HG03558 (cell line): ENCODE data around the gene ATP6V0C.

Experiments
- ATAC-seq: cut with Tn5 transposase; IDR thresholded peaks from one replicate; pipeline ENCODE4 v1.9.1; 2021; ENCODE audit warnings: moderate number of reproducible peaks; ENCODE audit not compliant: unreplicated experiment; ENCODE audit errors: extremely low read depth

ATP6V0C gene

GRCh38 chr16:2487903-2488531, 25.7 kb upstream of the ATP6V0C start:
- no peak for ATAC-seq

DNA sequence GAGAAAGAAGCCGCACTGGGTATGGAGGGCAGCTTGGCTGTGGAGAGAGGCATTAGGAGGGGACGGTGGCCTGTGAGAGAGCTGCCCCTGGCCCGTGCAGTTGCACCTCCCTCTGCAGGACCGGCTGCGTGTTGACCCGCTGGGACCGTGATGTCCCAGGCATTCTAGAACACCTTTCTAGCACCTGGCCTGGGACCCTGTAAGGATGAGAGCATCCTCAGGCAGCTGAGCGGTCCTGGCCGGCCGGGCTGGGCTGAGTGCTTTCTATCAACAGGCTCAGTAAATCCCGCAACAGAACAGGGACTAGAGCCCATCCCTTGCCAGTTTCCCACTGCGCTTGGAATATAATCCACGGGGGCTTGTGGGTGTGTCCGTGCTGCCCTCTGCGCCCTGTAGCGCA, 24.2 kb upstream of the ATP6V0C start:
- ATAC-seq = no peak

- no peak for ATAC-seq
Observed at GRCh38 chr16:2490190-2491105, 23.3 kb upstream of the ATP6V0C start.

- no peak for ATAC-seq
Observed at GRCh38 chr16:2492292-2492691, 21.5 kb upstream of the ATP6V0C start.

- ATAC-seq = no peak
Observed at GRCh38 chr16:2493605-2494004, 20.1 kb upstream of the ATP6V0C start.

- no peak for ATAC-seq
Observed at GRCh38 chr16:2494616-2495015, 19.1 kb upstream of the ATP6V0C start.

DNA sequence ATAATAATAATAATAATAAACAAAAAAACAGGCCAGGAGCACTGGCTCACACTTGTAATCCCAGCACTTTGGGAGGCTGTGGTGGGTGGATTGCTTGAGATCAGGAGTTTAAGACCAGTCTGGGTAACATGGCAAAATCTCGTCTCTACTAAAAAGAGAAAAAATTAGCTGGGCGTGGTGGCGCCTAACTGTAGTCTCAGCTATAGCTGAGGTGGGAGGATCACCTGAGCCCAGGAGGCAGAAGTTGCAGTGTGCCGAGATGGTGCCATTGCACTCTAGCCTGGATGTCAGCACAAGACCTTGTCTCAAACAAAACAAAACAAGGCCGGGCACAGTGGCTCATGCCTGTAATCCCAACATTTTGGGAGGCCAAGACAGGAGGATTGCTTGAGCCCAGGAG, 18.7 kb upstream of the ATP6V0C start:
- no peak for ATAC-seq

DNA sequence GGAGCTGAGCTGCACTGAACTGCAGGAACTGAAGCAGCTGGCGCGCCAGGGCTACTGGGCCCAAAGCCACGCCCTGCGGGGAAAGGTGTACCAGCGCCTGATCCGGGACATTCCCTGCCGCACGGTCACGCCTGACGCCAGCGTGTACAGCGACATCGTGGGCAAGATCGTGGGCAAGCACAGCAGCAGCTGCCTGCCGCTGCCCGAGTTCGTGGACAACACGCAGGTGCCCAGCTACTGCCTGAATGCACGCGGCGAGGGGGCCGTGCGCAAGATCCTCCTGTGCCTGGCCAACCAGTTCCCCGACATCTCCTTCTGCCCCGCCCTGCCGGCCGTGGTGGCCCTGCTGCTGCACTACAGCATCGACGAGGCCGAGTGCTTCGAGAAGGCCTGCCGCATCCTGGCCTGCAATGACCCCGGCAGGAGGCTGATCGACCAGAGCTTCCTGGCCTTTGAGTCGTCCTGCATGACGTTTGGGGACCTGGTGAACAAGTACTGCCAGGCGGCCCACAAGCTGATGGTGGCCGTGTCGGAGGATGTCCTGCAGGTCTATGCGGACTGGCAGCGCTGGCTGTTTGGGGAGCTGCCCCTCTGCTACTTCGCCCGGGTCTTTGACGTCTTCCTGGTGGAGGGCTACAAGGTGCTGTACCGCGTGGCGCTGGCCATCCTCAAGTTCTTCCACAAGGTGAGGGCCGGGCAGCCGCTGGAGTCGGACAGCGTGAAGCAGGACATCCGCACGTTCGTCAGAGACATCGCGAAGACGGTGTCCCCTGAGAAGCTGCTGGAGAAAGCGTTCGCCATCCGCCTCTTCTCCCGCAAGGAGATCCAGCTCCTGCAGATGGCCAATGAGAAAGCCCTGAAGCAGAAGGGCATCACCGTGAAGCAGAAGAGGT, 17.3 kb upstream of the ATP6V0C start:
- ATAC-seq = no peak

DNA sequence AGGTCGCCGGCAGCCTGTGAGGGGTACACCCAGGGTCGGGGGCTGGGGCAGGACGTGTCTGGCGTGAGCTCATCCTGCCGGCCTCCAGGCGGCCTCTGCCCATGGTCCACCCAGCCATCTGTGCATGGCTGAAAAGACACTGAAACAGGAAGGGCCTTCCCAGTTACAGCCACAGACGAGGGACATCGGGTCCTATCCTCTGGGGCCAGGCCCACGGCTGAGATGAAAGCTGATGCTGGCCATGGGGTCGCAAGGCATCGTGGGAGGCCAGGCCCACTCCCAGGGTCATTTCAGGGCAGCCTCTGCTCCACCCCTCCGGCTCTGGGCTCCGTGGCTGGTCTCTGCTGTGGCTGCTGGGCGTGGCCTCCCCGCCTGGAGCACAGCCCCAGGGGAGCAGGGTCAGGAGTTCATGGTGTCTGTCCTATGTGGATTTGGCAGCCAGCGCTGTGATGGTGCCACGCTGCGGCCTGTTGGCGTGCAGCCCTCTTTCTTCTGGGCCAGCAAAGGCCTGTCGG, 16.6 kb upstream of the ATP6V0C start:
- no peak for ATAC-seq

DNA sequence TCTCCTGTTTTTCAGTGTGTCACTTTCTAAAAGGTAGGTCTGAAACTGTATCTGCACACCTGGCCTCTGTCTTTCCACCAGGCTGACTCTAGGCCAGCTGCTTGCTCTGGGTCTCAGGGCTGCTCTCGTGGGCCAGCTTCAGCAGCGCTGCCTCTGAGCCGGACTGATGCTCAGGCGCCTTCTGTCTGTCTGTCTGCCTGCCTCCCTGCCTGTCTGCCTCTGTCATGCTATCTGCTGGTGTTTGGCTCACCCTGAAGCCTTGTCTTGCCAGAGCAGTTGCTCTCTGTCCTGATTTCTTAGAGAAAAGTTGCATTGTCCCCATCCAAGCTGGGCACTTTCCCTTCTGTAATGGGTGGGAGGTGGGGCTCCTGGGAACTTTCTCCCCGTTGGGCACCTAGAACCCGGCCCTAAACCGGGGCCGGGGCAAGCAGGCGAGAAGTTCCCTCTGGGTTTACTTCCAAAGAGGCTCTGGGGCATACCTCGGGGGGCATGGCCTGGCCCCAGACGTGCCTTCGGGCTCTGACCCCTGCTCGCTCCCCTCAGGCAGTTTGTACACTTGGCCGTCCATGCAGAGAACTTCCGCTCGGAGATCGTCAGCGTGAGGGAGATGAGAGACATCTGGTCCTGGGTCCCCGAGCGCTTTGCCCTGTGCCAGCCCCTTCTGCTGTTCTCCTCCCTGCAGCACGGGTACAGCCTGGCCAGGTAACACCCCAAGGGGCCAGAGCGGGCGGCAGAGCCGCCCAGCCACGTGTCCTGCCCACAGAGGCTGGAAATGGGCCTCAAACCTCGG, 15.9 kb upstream of the ATP6V0C start:
- ATAC-seq = no peak

GRCh38 chr16:2498531-2499253, 15.1 kb upstream of the ATP6V0C start:
- no peak for ATAC-seq

DNA sequence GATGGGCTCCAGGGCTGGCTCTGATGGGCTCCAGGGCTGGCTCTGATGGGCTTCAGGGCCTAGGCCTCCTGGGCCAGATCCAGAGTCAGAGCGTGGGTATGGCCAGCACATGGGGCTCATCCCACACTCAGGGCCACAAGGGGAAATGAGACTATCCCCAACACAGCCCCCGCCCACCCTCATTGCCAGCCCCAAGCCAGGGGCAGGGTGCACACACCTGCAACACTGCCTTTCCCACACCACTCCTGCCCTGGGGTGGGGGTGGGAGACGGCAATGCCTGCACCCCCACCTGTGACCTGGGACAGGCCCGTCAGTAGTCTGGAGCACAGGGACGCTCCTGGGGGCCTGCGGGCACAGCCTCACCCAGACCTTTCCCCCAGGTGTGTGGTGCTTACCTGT, 14.3 kb upstream of the ATP6V0C start:
- no peak for ATAC-seq

DNA sequence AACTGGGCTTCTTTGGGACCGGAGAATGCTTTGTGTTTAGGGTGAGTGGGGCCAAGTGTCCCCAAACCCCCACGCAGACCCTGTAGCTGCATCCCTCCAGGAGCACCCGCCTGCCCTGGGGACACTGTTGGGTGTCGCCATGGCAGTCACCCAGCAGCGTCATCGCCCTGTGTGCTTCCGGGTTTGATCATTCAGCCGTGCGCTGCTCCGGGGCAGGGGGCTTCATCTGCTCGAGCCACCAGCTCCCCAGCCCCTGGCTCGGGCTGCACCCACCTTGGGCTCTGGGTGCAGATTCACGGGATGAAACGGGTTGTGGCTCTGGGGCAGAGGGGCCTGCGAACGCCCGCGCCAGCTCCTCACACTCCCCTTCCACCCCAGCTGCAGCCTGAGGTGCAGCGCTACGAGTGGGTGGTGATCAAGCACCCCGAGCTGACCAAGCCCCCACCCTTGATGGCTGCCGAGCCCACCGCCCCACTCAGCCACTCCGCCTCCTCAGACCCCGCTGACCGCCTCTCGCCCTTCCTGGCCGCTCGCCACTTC, 13.8 kb upstream of the ATP6V0C start:
- ATAC-seq = no peak

DNA sequence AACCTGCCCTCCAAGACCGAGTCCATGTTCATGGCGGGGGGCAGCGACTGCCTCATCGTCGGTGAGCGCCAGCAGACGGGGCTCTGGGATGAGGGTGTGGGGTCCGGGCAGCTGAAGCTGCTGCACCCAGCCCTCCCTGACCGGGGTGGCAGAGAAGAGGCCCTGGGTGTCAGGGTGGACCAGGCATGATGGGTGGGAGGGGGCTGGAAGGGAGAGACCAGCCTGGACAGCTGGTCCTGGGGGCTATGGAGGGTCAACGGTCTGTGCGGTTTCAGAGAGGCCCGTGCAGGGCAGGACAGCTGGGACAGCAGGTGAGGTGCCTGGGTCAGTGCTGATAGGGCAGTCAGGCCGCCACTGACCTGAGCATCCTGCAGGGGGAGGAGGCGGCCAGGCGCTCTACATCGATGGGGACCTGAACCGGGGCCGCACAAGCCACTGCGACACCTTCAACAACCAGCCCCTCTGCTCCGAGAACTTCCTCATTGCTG, 13.3 kb upstream of the ATP6V0C start:
- ATAC-seq = no peak

DNA sequence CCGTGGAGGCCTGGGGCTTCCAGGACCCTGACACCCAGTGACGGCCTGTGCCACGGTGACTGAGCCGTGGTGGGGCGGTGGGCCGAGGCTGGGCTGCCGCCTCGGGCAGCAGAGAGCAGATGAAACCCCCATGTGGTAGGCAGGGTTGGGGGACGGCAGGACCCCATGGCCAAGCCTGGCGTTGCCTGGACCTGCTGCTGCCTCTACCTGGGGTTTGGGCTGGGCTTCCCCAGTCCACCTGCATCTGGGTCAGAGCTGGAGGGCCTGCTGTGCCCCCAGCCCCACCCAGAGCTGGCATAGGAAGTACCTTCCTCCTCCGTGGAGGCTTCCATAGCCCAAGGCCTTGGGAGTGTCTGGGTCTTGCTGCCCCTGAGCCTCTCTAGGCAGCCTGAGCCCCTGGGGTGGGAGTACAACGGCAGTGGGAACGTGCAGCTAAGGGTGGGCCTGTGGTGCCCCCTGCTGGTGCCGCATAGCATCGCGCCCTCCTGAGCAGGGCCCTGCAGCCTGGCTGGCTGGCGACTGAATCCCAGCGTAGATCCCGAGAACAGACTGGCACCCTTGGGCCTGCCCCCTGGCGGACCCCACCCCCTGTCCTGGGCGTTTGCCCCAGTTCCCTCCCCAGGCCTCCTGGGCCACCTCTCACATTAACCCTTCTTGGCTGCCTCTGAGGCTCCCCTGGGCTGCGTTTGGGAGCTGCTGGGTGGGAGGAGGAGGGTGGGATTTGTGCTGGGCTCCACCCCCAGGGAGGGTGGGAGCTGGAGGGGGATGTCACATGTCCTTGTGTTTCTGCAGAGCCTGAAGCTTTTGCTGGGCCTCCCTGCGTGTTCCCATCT, 12.6 kb upstream of the ATP6V0C start:
- ATAC-seq = no peak

- ATAC-seq = no peak
Observed at GRCh38 chr16:2501946-2502895, 11.5 kb upstream of the ATP6V0C start.

- no peak for ATAC-seq
Observed at GRCh38 chr16:2505695-2506094, 8.1 kb upstream of the ATP6V0C start.
